Upper lobe of left lung (tissue), 4 donors: ENCODE data around the gene C1orf198.

Experiments used
- CTCF ChIP-seq, 6 experiments: fragments of 450-650 bp in 4 of 6; fragments of 200-600 bp in 2 of 6; sonication (generic) in 2 of 6; IDR thresholded peaks; one replicate each; pipeline ENCODE4 v1.5.1; 2016 to 2019; ENCODE audit warnings: antibody characterized with exemption in 6 of 6
- EP300 ChIP-seq, 4 donors: sonication (generic); formaldehyde crosslinking; IDR thresholded peaks; one replicate each; pipeline ENCODE4 v1.5.1; 2017; ENCODE audit warnings: antibody characterized with exemption in 4 of 4, control low read depth in 2 of 4
- POLR2A ChIP-seq, 4 donors: fragments of 450-650 bp; IDR thresholded peaks; one replicate each; pipeline ENCODE4 v1.5.1; 2016 to 2017; ENCODE audit warnings: antibody characterized with exemption in 4 of 4, mild to moderate bottlenecking in 2 of 4
- POLR2AphosphoS5 ChIP-seq, 2 donors: sonication (generic); formaldehyde crosslinking; IDR thresholded peaks; one replicate each; pipeline ENCODE4 v1.5.1; 2017; ENCODE audit warnings: antibody characterized with exemption in 2 of 2

GRCh38 chr1:230821346-230821745, 47.0 kb downstream of the C1orf198 start:
- TF ChIP-seq POLR2A (IDR thresholded peaks at IDR 0.05), result no peak
- no peak for TF ChIP-seq CTCF (IDR thresholded peaks at IDR 0.05)
- TF ChIP-seq EP300 (IDR thresholded peaks at IDR 0.05), result no peak
- TF ChIP-seq POLR2AphosphoS5 (IDR thresholded peaks at IDR 0.05), result no peak
